ENCODE data around the gene PAEP. TPM values are rescaled to one million over a fixed set of nuclear protein-coding genes. Genes with fewer than 3 reads are reported as not detected.

The PAEP gene
- polyA plus RNA-seq, 1 donor (not counting 4 experiments of a cell fraction or from before 2014, with no cell fraction given), result not detected

GRCh38 chr9:135612981-135613910 lies 51.7 kb downstream of the PAEP start:
- dilution Hi-C loops (cut with MboI; ENCODE audit: extremely low pct_ligation_motif_present, low sequenced_read_pairs), result no loop called here
- FAIRE-seq, result no peak

GRCh38 chr9:135613946-135614805 lies 52.6 kb downstream of the PAEP start:
- Histone ChIP-seq H3K36me3 (ENCODE audit: control insufficient read depth in 2 of 2, extremely low read depth in 1 of 2, insufficient read depth in 2 of 2, low read length in 2 of 2) (no peaks in the 10 kb centered on the region), H4K20me1 (ENCODE audit: control insufficient read depth, extremely low read depth, insufficient read depth, low read length) (no peaks in the 10 kb centered on the region), H3K4me3 (ENCODE audit: control insufficient read depth in 2 of 3, extremely low read depth in 1 of 3, insufficient read depth in 2 of 3, low read depth in 1 of 3, low read length in 3 of 3) (no peak overlapping the region), H3K79me2 (ENCODE audit: control insufficient read depth, insufficient read depth, low read length) (no peaks in the 10 kb centered on the region), H3K27me3 (ENCODE audit: control insufficient read depth, extremely low read depth, insufficient read depth, low read length) (no peaks in the 10 kb centered on the region), H3K9ac (ENCODE audit: control insufficient read depth, extremely low read depth, insufficient read depth, low read length) (no peak overlapping the region), H2AFZ (ENCODE audit: control insufficient read depth, low read length) (no peak overlapping the region), H3K9me3 (ENCODE audit: control insufficient read depth, low read depth, low read length) (no peaks in the 10 kb centered on the region), H3K4me2 (ENCODE audit: control insufficient read depth, extremely low read depth, insufficient read depth, low read depth, low read length) (no peak overlapping the region), H3K9me1 (ENCODE audit: control insufficient read depth, extremely low read depth, insufficient read depth, low read length) (no peaks in the 10 kb centered on the region), H3K27ac (ENCODE audit: control insufficient read depth, insufficient read depth, low read length) (no peak overlapping the region), H3K4me1 (ENCODE audit: control insufficient read depth, extremely low read depth, insufficient read depth, low read length) (no peaks in the 10 kb centered on the region)
- TF ChIP-seq EZH2 (IDR thresholded peaks at IDR 0.05; ENCODE audit: low read length) (no peak), CTCF (optimal IDR thresholded peaks at IDR 0.05 in 1 of 3, IDR thresholded peaks at IDR 0.05 in 1 of 3, conservative IDR thresholded peaks at IDR 0.05 in 1 of 3; ENCODE audit: extremely low read depth in 1 of 3, insufficient read depth in 2 of 3, low read length in 3 of 3) (no peak)
- dilution Hi-C loops (cut with MboI; ENCODE audit: extremely low pct_ligation_motif_present, low sequenced_read_pairs), result no loop called here
- FAIRE-seq (no peak), DNase-seq (ENCODE audit: low read depth, low spot score) (no peak)

More at GRCh38 chr9:135612981-135613910, 51.7 kb downstream of the PAEP start:
- Histone ChIP-seq H2AFZ (ENCODE audit: control insufficient read depth, low read length) (no peak overlapping the region), H3K4me2 (ENCODE audit: control insufficient read depth, extremely low read depth, insufficient read depth, low read depth, low read length) (no peak overlapping the region), H3K27ac (ENCODE audit: control insufficient read depth, insufficient read depth, low read length) (no peak overlapping the region), H3K4me1 (ENCODE audit: control insufficient read depth, extremely low read depth, insufficient read depth, low read length) (no peaks in the 10 kb centered on the region), H3K9ac (ENCODE audit: control insufficient read depth, extremely low read depth, insufficient read depth, low read length) (no peak overlapping the region), H3K9me3 (ENCODE audit: control insufficient read depth, low read depth, low read length) (no peaks in the 10 kb centered on the region), H4K20me1 (ENCODE audit: control insufficient read depth, extremely low read depth, insufficient read depth, low read length) (no peaks in the 10 kb centered on the region), H3K4me3 (ENCODE audit: control insufficient read depth in 2 of 3, extremely low read depth in 1 of 3, insufficient read depth in 2 of 3, low read depth in 1 of 3, low read length in 3 of 3) (no peak overlapping the region), H3K36me3 (ENCODE audit: control insufficient read depth in 2 of 2, extremely low read depth in 1 of 2, insufficient read depth in 2 of 2, low read length in 2 of 2) (no peaks in the 10 kb centered on the region), H3K27me3 (ENCODE audit: control insufficient read depth, extremely low read depth, insufficient read depth, low read length) (no peaks in the 10 kb centered on the region), H3K9me1 (ENCODE audit: control insufficient read depth, extremely low read depth, insufficient read depth, low read length) (no peaks in the 10 kb centered on the region), H3K79me2 (ENCODE audit: control insufficient read depth, insufficient read depth, low read length) (no peaks in the 10 kb centered on the region)
- TF ChIP-seq CTCF (optimal IDR thresholded peaks at IDR 0.05 in 1 of 3, IDR thresholded peaks at IDR 0.05 in 1 of 3, conservative IDR thresholded peaks at IDR 0.05 in 1 of 3; ENCODE audit: extremely low read depth in 1 of 3, insufficient read depth in 2 of 3, low read length in 3 of 3) (no peak), EZH2 (IDR thresholded peaks at IDR 0.05; ENCODE audit: low read length) (no peak)
- DNase-seq (ENCODE audit: low read depth, low spot score), result no peak
